Right atrium auricular region (tissue), 2 donors: ENCODE results near the gene DIP2A. TPM values are rescaled to one million over a fixed set of nuclear protein-coding genes. Genes with fewer than 3 reads are reported as not detected.
A peak's percentile ranks its signal among the peaks of the same experiment; 100 is the strongest.
"Not testable (repeated sequence)": the region's sequence is repeated elsewhere in the genome, so short reads cannot be mapped to it uniquely, and the experiment has no call there.

ENCODE experiments used
- DNase-seq: peaks from one replicate; pipeline ENCODE4 v3.0.0-alpha.2; 2019; ENCODE audit warnings: low spot score
- H3K27ac ChIP-seq, 2 donors: fragments of 200-600 bp; sonication (generic); 1 replicate in 1 of 2; 2 replicates in 1 of 2; pipeline ENCODE4 v1.5.1; 2016 to 2019
- H3K27me3 ChIP-seq, 2 donors: fragments of 200-600 bp; sonication (generic); one replicate each; pipeline versions ENCODE4 v1.5.1 to v1.6.0; 2017 to 2019
- H3K36me3 ChIP-seq: fragments of 200-600 bp; sonication (generic); one replicate; pipeline ENCODE4 v1.5.1; 2016
- H3K4me1 ChIP-seq, 2 donors: fragments of 200-600 bp; sonication (generic); one replicate each; pipeline versions ENCODE4 v1.5.1 to v1.6.0; 2017 to 2019
- H3K4me3 ChIP-seq, 2 donors: fragments of 200-600 bp; sonication (generic); 1 replicate in 1 of 2; 2 replicates in 1 of 2; pipeline ENCODE4 v1.5.1; 2017 to 2019; ENCODE audit warnings: mild to moderate bottlenecking in 1 of 2, moderate library complexity in 1 of 2
- H3K9me3 ChIP-seq, 2 donors: fragments of 200-600 bp; sonication (generic); one replicate each; pipeline ENCODE4 v1.5.1; 2019
- total RNA-seq, 2 donors: library from RNA; depleted of rRNA; stranded (reverse); fragments of >200 nt; gene quantifications; one replicate each; pipeline ENCODE4 v1.1.0, GENCODE V29; 2016
- TF ChIP-seq, protein P1 (sequence below), 2 donors: fragments of 200-600 bp; sonication (generic); IDR thresholded peaks; one replicate each; pipeline ENCODE4 v1.5.1; 2019; ENCODE audit warnings: antibody characterized with exemption in 2 of 2

Gene DIP2A
- total RNA-seq, 2 donors from 2014 or later = 18.1 to 25.9 TPM

DNA sequence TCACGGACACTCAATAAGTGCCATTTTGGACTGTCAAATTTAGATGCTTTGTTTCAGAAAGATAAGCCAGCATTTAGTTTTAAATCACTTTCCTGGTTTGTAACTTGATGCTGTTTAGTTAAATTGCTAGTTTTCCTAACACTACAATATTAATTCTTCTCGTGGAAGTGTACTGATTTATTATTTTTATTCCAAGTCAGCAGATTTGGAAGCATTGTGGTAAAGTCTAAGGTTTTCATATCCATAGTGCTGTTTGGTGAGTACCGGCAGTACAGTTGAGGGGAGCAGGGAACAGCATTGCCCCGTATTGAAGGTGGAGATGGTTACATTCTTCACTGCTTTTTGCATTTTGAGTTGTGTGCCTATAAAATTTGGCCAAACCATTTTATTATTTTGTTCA, 109.9 kb downstream of the DIP2A start:
- Histone ChIP-seq H3K27ac (no peak overlapping the region), H3K9me3 (peaks cover 0 to 16% of the 10 kb centered on the region in 2 donors), H3K4me1 (peaks cover 0 to 4% of the 10 kb centered on the region in 2 donors), H3K36me3 (peaks cover 71% of the 10 kb centered on the region), H3K27me3 (no peaks in the 10 kb centered on the region), H3K4me3 (no peak overlapping the region)
- TF ChIP-seq, protein P1, sequence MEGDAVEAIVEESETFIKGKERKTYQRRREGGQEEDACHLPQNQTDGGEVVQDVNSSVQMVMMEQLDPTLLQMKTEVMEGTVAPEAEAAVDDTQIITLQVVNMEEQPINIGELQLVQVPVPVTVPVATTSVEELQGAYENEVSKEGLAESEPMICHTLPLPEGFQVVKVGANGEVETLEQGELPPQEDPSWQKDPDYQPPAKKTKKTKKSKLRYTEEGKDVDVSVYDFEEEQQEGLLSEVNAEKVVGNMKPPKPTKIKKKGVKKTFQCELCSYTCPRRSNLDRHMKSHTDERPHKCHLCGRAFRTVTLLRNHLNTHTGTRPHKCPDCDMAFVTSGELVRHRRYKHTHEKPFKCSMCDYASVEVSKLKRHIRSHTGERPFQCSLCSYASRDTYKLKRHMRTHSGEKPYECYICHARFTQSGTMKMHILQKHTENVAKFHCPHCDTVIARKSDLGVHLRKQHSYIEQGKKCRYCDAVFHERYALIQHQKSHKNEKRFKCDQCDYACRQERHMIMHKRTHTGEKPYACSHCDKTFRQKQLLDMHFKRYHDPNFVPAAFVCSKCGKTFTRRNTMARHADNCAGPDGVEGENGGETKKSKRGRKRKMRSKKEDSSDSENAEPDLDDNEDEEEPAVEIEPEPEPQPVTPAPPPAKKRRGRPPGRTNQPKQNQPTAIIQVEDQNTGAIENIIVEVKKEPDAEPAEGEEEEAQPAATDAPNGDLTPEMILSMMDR (IDR thresholded peaks at IDR 0.05) = no peak
- no peak for DNase-seq

DNA sequence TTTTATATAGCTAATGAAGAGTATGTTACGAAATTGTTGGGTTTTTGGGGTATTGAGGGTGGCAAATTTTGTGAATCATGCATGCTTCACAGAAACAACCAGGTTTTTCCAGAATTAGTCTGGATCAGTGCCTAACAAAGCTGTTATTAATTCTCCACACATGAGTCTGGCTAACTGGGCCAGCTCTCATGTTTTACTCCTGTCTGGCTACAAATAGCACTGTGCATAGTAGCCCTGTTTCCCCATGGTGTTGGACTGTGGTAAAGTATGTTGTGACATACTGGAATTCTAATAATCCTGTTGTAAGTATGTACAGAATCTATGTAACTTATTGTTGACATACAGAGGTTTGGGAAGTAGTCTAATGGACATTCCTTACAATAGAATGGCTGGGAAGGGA, 110.4 kb downstream of the DIP2A start:
- Histone ChIP-seq H3K27ac (peak overlapping the region in 1 of 2 donors; percentile 84), H3K4me1 (peaks cover 0 to 4% of the 10 kb centered on the region in 2 donors), H3K9me3 (peaks cover 0 to 16% of the 10 kb centered on the region in 2 donors), H3K4me3 (no peak overlapping the region), H3K27me3 (no peaks in the 10 kb centered on the region), H3K36me3 (peaks cover 65% of the 10 kb centered on the region)
- TF ChIP-seq, protein P1 (IDR thresholded peaks at IDR 0.05) = no peak
- DNase-seq = no peak

DNA sequence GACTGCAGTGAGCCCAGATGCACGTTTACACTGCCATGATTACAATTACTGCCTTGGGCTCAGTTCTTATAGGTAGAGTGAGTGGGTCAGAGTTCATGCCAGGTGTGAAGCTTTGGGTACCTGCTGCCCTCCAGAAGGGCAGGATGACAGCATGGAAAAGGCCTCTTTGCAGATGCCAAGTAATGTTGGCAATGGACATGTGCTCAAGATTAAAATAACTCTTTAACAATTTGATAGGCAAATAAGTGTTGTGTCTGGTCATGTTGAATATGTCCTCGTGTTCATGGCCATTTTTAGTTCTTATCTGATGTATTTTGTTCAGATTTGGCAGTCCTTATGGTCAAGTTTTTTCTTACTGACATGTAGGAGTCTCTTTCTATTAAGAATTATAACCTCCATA, 111.4 kb downstream of the DIP2A start:
- DNase-seq = no peak
- peak overlapping the region; percentile 58 to 84 for H3K27ac ChIP-seq
- peaks cover 0 to 4% of the 10 kb centered on the region in 2 donors for H3K4me1 ChIP-seq
- no peaks in the 10 kb centered on the region for H3K27me3 ChIP-seq
- TF ChIP-seq, protein P1 (IDR thresholded peaks at IDR 0.05) = no peak
- H3K36me3 ChIP-seq = peaks cover 57% of the 10 kb centered on the region
- no peak overlapping the region for H3K4me3 ChIP-seq
- H3K9me3 ChIP-seq = peaks cover 0 to 16% of the 10 kb centered on the region in 2 donors

DNA sequence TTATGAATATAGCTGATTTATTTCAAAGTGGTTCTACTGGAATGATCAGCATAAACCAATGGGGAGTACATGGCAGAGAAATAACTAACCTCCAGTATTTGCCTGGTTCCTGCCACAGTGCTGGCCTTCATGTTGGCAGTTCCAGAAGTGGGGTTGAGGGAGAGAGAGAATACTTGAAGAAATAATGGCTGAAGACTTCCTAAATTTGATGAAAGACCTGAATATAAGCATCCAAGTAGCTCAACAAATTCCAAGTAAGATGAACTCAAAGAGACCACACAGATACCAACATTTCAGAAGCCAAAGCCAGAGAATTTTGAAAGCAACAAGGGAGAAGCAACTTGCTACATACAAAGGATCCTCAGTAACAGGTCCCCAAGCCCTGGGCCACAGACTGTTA, 111.9 kb downstream of the DIP2A start:
- no peak overlapping the region for H3K4me3 ChIP-seq
- no peak for DNase-seq
- peak overlapping the region; percentile 58 to 84 for H3K27ac ChIP-seq
- peaks cover 52% of the 10 kb centered on the region for H3K36me3 ChIP-seq
- no peaks in the 10 kb centered on the region for H3K27me3 ChIP-seq
- H3K4me1 ChIP-seq = peaks cover 0 to 4% of the 10 kb centered on the region in 2 donors
- H3K9me3 ChIP-seq = peaks cover 0 to 16% of the 10 kb centered on the region in 2 donors
- TF ChIP-seq, protein P1 (IDR thresholded peaks at IDR 0.05) = no peak

DNA sequence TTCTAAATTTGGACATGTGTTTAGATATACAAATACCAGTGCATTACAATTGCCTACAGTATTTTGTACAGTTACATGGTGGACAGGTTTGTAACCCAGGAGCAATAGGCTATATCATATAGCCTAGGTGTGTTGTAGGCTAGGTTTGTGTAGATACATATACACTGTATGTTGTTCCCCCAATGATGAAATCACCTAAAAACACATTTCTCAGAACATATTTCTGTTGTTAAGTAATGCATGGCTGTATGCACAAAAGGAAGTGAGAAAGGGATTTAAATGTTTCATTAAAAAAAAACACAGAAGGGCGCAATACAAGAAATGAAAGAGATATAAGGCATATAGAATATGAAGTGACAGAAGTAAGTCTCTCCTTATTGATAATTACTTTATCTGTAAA, 114.2 kb downstream of the DIP2A start:
- no peak overlapping the region for H3K4me3 ChIP-seq
- H3K27me3 ChIP-seq = no peaks in the 10 kb centered on the region
- DNase-seq = no peak
- H3K27ac ChIP-seq = no peak overlapping the region
- TF ChIP-seq, protein P1 (IDR thresholded peaks at IDR 0.05) = no peak
- H3K4me1 ChIP-seq = no peaks in the 10 kb centered on the region
- peaks cover 30% of the 10 kb centered on the region for H3K36me3 ChIP-seq
- peaks cover 0 to 21% of the 10 kb centered on the region in 2 donors for H3K9me3 ChIP-seq

DNA sequence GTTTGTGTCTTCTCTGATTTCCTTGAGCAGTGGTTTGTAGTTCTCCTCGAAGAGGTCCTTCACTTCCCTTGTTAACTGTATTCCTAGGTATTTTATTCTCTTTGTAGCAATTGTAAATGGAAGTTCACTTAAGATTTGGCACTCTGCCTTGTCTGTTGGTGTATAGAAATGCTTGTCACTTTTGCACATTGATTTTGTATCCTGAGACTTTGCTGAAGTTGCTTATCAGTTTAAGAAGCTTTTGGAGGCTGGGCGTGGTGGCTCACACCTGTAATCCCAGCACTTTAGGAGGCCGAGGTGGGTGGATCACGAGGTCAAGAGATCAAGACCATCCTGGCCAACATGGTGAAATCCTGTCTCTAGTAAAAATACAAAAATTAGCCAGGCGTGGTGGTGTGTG, 119.1 kb downstream of the DIP2A start:
- not testable (repeated sequence) for DNase-seq, H3K4me3 ChIP-seq, H3K27me3 ChIP-seq, H3K27ac ChIP-seq, H3K4me1 ChIP-seq
- H3K36me3 ChIP-seq = peaks cover 28% of the 10 kb centered on the region
- peaks cover 0 to 35% of the 10 kb centered on the region in 2 donors for H3K9me3 ChIP-seq

DNA sequence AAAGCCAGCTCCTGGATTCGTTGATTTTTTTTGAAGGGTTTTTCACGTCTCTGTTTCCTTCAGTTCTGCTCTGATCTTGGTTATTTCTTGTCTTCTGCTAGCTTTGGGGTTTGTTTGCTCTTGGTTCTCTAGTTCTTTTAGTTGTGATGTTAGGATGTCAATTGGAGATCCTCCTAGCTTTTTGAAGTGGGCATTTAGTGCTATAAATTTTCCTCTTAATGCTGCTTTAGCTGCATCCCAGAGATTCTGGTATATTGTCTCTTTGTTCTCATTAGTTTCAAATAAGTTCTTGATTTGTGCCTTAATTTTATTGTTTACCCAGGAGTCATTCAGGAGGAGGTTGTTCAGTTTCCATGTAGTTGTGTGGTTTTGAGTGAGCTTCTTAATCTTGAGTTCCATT, 120.7 kb downstream of the DIP2A start:
- peaks cover 0 to 33% of the 10 kb centered on the region in 2 donors for H3K9me3 ChIP-seq
- not testable (repeated sequence) for H3K4me3 ChIP-seq, DNase-seq, H3K27me3 ChIP-seq, H3K4me1 ChIP-seq, H3K27ac ChIP-seq
- H3K36me3 ChIP-seq = peaks cover 24% of the 10 kb centered on the region
